HUDEP-2 (cell line): ENCODE data around the gene NXNL1.

Source experiments
- DNase-seq, 76 experiments: peaks; one replicate each; lab custom pipeline; 2025; ENCODE audit not compliant: unreplicated experiment in 76 of 76; lab: John Stamatoyannopoulos, UW

Gene NXNL1

GRCh38 chr19:17458970-17459369, 1.8 kb downstream of the NXNL1 start:
- no peak for DNase-seq

GRCh38 chr19:17457616-17458015, 3.1 kb downstream of the NXNL1 start:
- no peak for DNase-seq

- no peak for DNase-seq
Observed at GRCh38 chr19:17456127-17456526, 4.6 kb downstream of the NXNL1 start.

GRCh38 chr19:17455308-17456123, 5.2 kb downstream of the NXNL1 start:
- DNase-seq = no peak

- DNase-seq = no peak
Observed at GRCh38 chr19:17454576-17455071, 6.1 kb downstream of the NXNL1 start.

GRCh38 chr19:17451820-17452219, 8.9 kb downstream of the NXNL1 start:
- DNase-seq = no peak

- peak in 3 of 76 experiments; percentile 15 to 45 (median 18) for DNase-seq
Observed at GRCh38 chr19:17450264-17451075, 10.3 kb downstream of the NXNL1 start.

GRCh38 chr19:17448131-17448967, 12.4 kb downstream of the NXNL1 start, which contains the start of gene TMEM221:
Gene TMEM221, minus strand, starts transcription at chr19:17448668. Its CDS starts 206 bp downstream, at chr19:17448462.
- DNase-seq = peak in 30 of 76 experiments; percentile 7 to 51 (median 22)

- no peak for DNase-seq
Observed at GRCh38 chr19:17447704-17448130, 13.0 kb downstream of the NXNL1 start.

GRCh38 chr19:17445526-17446165, 15.1 kb downstream of the NXNL1 start:
- DNase-seq = no peak

- DNase-seq = peak in 4 of 76 experiments; percentile 9 to 48 (median 14)
Observed at GRCh38 chr19:17441241-17442021, 19.3 kb downstream of the NXNL1 start.

GRCh38 chr19:17436874-17437267, 23.9 kb downstream of the NXNL1 start:
- DNase-seq = no peak

- no peak for DNase-seq
Observed at GRCh38 chr19:17436094-17436873, 24.4 kb downstream of the NXNL1 start.

GRCh38 chr19:17435218-17435617, 25.5 kb downstream of the NXNL1 start:
- DNase-seq = no peak

- no peak for DNase-seq
Observed at GRCh38 chr19:17431417-17431816, 29.3 kb downstream of the NXNL1 start.

GRCh38 chr19:17429641-17430113, 31.0 kb downstream of the NXNL1 start:
- DNase-seq = no peak

- peak in 49 of 76 experiments; percentile 6 to 78 (median 52) for DNase-seq
Observed at GRCh38 chr19:17424743-17425365, 35.9 kb downstream of the NXNL1 start.
